Upper lobe of left lung (tissue), 4 donors: ENCODE data around the gene TES.

Experiments used
- CTCF ChIP-seq, 6 experiments: fragments of 450-650 bp in 4 of 6; fragments of 200-600 bp in 2 of 6; sonication (generic) in 2 of 6; IDR thresholded peaks; one replicate each; pipeline ENCODE4 v1.5.1; 2016 to 2019; ENCODE audit warnings: antibody characterized with exemption in 6 of 6
- EP300 ChIP-seq, 4 donors: sonication (generic); formaldehyde crosslinking; IDR thresholded peaks; one replicate each; pipeline ENCODE4 v1.5.1; 2017; ENCODE audit warnings: antibody characterized with exemption in 4 of 4, control low read depth in 2 of 4
- POLR2A ChIP-seq, 4 donors: fragments of 450-650 bp; IDR thresholded peaks; one replicate each; pipeline ENCODE4 v1.5.1; 2016 to 2017; ENCODE audit warnings: antibody characterized with exemption in 4 of 4, mild to moderate bottlenecking in 2 of 4
- POLR2AphosphoS5 ChIP-seq, 2 donors: sonication (generic); formaldehyde crosslinking; IDR thresholded peaks; one replicate each; pipeline ENCODE4 v1.5.1; 2017; ENCODE audit warnings: antibody characterized with exemption in 2 of 2

- TF ChIP-seq CTCF (IDR thresholded peaks at IDR 0.05) (no peak), POLR2AphosphoS5 (IDR thresholded peaks at IDR 0.05) (no peak), EP300 (IDR thresholded peaks at IDR 0.05) (no peak), POLR2A (IDR thresholded peaks at IDR 0.05) (no peak)
Measured at GRCh38 chr7:116239020-116239419, 28.7 kb downstream of the TES start.
